Measurements from ENCODE around the gene GPHB5.
"Not testable (repeated sequence)": the region's sequence is repeated elsewhere in the genome, so short reads cannot be mapped to it uniquely, and the experiment has no call there.

Gene GPHB5

DNA sequence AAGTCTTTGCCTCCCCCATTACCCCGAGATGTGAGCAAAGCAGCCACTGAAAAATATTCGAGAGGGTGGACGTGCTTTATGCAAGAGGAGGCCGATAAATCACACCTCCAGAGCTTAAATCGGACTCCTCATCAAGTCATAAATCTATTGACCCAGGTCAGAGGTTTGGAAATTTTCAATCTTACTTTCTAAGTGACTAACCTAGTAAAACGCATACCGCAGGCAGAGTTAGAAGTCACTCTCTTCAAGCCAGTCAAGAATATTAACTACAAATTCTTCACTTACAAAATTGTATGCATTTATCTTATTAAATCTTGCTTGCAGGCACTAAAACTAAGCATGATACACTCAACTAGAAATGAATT lies 34.9 kb downstream of the GPHB5 start:
- no peak for DNase-seq (ENCODE audit: low read depth)
- TF ChIP-seq, protein P1, sequence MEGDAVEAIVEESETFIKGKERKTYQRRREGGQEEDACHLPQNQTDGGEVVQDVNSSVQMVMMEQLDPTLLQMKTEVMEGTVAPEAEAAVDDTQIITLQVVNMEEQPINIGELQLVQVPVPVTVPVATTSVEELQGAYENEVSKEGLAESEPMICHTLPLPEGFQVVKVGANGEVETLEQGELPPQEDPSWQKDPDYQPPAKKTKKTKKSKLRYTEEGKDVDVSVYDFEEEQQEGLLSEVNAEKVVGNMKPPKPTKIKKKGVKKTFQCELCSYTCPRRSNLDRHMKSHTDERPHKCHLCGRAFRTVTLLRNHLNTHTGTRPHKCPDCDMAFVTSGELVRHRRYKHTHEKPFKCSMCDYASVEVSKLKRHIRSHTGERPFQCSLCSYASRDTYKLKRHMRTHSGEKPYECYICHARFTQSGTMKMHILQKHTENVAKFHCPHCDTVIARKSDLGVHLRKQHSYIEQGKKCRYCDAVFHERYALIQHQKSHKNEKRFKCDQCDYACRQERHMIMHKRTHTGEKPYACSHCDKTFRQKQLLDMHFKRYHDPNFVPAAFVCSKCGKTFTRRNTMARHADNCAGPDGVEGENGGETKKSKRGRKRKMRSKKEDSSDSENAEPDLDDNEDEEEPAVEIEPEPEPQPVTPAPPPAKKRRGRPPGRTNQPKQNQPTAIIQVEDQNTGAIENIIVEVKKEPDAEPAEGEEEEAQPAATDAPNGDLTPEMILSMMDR (IDR thresholded peaks at IDR 0.05; ENCODE audit: insufficient read depth, low read depth, low read length, missing control alignments), result no peak
- no peak overlapping the region for H3K4me3 ChIP-seq (ENCODE audit: low read length)

DNA sequence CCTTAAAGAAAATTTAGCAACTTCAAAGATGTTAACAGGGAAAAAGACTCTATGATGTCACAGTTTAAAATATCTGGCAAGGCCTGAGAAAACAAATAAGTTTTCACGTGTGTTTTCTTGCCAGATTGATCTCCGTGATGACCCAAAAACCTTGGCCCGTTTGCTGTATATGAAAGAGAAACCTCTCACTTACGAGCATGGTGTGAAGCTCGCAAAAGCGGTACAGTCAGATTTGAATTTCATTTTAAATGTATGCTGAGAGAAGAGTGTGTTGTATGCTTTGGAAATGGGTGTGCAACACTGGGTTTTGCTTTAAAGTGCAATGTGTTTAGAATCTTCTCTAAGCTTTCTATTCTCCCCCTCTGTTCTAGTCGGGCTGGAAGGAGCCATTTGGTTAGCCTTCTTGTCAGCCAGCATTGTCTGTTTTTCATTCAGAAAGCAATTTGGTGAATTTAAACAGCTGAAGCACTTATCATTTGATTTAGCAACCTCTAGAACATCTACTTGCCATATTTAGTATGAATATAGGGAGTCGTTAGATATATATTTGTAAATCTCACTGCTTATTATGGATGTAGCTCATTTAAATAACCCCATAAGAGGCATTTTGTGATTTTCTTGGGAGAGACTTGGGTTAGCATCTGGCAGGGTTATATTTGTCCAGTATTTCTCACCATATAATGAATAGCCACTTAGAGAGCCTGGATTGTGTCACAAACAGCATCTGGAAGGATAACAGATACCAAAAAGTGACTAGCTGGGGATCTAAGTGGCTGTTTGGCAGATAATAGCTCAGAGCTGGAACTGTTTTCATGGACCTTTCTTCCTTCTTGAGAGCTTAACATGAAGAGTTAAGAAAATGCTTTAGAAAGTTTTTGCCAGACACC lies 35.5 kb downstream of the GPHB5 start:
- no peak overlapping the region for H3K4me3 ChIP-seq (ENCODE audit: low read length)
- TF ChIP-seq, protein P1 (IDR thresholded peaks at IDR 0.05; ENCODE audit: insufficient read depth, low read depth, low read length, missing control alignments), result no peak
- DNase-seq (ENCODE audit: low read depth), result no peak

- H3K4me3 ChIP-seq (ENCODE audit: low read length); DNase-seq (ENCODE audit: low read depth): not testable (repeated sequence)
Observed at GRCh38 chr14:63279933-63280332, 38.8 kb downstream of the GPHB5 start.

DNA sequence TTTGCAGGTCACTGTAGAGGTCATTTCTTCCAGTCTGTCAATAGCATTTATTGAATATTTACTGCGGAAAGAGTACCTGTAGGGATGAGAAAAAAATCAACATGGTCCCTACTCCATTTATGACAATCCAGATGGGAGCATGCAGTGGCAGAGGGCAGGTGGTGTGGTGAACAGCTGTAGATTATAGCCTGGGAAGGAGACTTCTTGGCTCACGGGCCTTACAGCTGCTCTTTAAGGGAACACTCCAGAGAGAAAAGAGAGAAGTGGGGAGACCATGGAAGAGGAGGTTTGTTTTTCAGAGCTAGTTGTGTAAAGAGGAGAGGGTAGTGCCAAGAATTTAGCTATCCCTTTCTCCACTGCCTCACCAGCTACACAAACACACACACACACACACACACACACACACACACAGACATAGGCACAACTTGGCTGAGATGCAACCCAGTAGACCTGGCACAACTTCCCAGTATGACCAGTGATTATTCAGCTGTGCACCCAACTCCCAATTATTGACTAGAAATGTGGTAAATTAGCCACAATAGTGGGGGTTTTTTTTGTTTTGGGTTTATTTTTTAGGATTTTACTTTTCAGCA lies 41.0 kb downstream of the GPHB5 start:
- no peak for DNase-seq (ENCODE audit: low read depth)
- H3K4me3 ChIP-seq (ENCODE audit: low read length), result no peak overlapping the region
- TF ChIP-seq, protein P1 (IDR thresholded peaks at IDR 0.05; ENCODE audit: insufficient read depth, low read depth, low read length, missing control alignments), result no peak

- TF ChIP-seq, protein P1 (IDR thresholded peaks at IDR 0.05; ENCODE audit: insufficient read depth, low read depth, low read length, missing control alignments), result peak; percentile 78
- DNase-seq (ENCODE audit: low read depth), result peak; percentile 69
- no peak overlapping the region for H3K4me3 ChIP-seq (ENCODE audit: low read length)
Observed at GRCh38 chr14:63276492-63277342, 42.0 kb downstream of the GPHB5 start.

DNA sequence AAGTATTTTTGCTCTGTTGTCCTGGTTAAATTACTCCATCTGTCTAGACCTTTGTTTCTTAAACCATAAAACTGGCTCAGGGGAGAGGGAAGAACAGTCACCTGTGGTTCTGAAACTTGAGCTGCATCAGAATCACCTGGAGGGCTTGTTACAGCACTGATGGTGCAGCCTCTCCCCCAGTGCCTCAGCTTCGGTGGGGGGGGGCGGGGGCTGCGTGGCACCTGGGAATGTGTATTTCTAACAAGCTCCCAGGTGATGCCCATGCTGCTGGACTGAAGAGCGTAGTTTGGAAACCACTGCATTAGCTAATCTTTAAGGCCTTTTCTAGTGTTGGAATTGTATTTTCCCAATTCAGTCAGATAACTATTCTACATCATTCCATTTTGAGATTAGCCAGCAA lies 42.7 kb downstream of the GPHB5 start:
- DNase-seq (ENCODE audit: low read depth), result no peak
- TF ChIP-seq, protein P1 (IDR thresholded peaks at IDR 0.05; ENCODE audit: insufficient read depth, low read depth, low read length, missing control alignments), result no peak

DNA sequence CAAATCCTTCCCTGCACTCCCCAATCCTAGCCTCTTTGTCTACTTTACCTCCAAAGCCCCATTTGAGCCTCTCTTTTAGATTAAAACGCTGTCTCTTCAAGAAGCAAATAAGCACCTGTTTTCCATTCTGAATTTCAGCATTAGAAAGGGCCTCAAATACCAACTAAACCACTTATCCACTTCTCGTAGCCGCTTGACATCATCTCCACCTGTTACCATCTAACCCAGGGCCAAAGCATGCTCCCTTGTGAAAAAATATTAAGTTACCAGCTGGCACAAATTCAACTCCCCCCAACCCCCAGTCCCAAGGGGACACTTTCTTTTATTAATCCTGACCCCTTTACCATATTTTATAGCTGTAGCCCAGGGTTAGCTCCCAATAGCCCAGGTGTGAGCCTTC lies 43.1 kb downstream of the GPHB5 start:
- DNase-seq (ENCODE audit: low read depth), result no peak
- no peak overlapping the region for H3K4me3 ChIP-seq (ENCODE audit: low read length)
- TF ChIP-seq, protein P1 (IDR thresholded peaks at IDR 0.05; ENCODE audit: insufficient read depth, low read depth, low read length, missing control alignments), result no peak

More for the DNA sequence above, 42.7 kb downstream of the GPHB5 start:
- no peak overlapping the region for H3K4me3 ChIP-seq (ENCODE audit: low read length)
